Endothelial cell (in vitro differentiated cells): ENCODE data around the gene SBF1. TPM values are rescaled to one million over a fixed set of nuclear protein-coding genes. Genes with fewer than 3 reads are reported as not detected.
"Not testable (repeated sequence)": the region's sequence is repeated elsewhere in the genome, so short reads cannot be mapped to it uniquely, and the experiment has no call there.

Experiments
- DNase-seq: peaks from one replicate; pipeline ENCODE4 v3.0.0; 2021; ENCODE audit warnings: low spot score
- H3K27ac Mint-ChIP-seq: one replicate; pipeline ENCODE4 v1.8.0; 2021; ENCODE audit warnings: mixed read lengths, inconsistent platforms; ENCODE audit not compliant: unreplicated experiment
- H3K27me3 Mint-ChIP-seq: one replicate; pipeline ENCODE4 v1.8.0; 2021; ENCODE audit warnings: mild to moderate bottlenecking, moderate library complexity, mixed read lengths, inconsistent platforms; ENCODE audit not compliant: unreplicated experiment
- H3K36me3 Mint-ChIP-seq: one replicate; pipeline ENCODE4 v1.8.0; 2021; ENCODE audit warnings: mild to moderate bottlenecking, low read depth, mixed read lengths, inconsistent platforms; ENCODE audit not compliant: unreplicated experiment
- H3K4me1 Mint-ChIP-seq: one replicate; pipeline ENCODE4 v1.8.0; 2021; ENCODE audit warnings: mild to moderate bottlenecking, mixed read lengths, inconsistent platforms; ENCODE audit not compliant: unreplicated experiment
- H3K4me3 Mint-ChIP-seq: one replicate; pipeline ENCODE4 v1.8.0; 2021; ENCODE audit warnings: mild to moderate bottlenecking, mixed read lengths, inconsistent platforms; ENCODE audit not compliant: unreplicated experiment
- H3K9me3 Mint-ChIP-seq: one replicate; pipeline ENCODE4 v1.8.0; 2021; ENCODE audit warnings: mixed read lengths, inconsistent platforms; ENCODE audit not compliant: unreplicated experiment
- total RNA-seq: library from RNA; stranded (reverse); fragmentation: NEBNext Ultra II Directional; extraction: Animal tissue kit (Norgen Biotek cat#: 25700); gene quantifications from one replicate; pipeline ENCODE4 v1.2.1, GENCODE V29; 2021; ENCODE audit not compliant: unreplicated experiment
- TF ChIP-seq, protein P1 (sequence below): fragments of 200-600 bp; sonication (generic); IDR thresholded peaks from one replicate; pipeline ENCODE4 v1.5.0; 2021; ENCODE audit warnings: antibody characterized with exemption; ENCODE audit not compliant: unreplicated experiment

SBF1 gene
- total RNA-seq, 1 donor from 2014 or later = 76.7 TPM

DNA sequence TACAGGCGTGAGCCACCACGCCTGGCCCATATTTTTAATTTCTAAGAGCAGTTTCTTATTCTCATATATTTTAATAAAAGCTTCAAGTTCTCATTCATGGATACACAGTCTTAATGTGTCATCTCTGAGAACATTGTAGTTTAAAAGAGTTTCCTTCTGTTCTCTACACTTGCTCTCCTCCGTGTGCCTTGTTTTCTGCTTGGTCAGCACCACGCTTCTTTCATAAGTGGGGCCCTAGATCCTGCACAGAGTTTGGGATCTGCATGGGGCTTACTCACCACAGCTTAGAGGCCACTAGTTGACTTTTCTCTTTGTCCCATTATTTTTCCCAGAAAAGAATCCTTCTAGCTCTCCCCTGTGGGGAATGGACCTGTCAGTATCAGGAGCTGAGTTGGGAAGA, 72.9 kb downstream of the SBF1 start:
- no peak for DNase-seq
- peaks cover 39% of the 10 kb centered on the region for H3K4me1 Mint-ChIP-seq
- peak overlapping the region; percentile 74 for H3K27ac Mint-ChIP-seq
- H3K9me3 Mint-ChIP-seq = no peaks in the 10 kb centered on the region
- no peak overlapping the region for H3K4me3 Mint-ChIP-seq
- peaks cover 27% of the 10 kb centered on the region for H3K36me3 Mint-ChIP-seq
- TF ChIP-seq, protein P1, sequence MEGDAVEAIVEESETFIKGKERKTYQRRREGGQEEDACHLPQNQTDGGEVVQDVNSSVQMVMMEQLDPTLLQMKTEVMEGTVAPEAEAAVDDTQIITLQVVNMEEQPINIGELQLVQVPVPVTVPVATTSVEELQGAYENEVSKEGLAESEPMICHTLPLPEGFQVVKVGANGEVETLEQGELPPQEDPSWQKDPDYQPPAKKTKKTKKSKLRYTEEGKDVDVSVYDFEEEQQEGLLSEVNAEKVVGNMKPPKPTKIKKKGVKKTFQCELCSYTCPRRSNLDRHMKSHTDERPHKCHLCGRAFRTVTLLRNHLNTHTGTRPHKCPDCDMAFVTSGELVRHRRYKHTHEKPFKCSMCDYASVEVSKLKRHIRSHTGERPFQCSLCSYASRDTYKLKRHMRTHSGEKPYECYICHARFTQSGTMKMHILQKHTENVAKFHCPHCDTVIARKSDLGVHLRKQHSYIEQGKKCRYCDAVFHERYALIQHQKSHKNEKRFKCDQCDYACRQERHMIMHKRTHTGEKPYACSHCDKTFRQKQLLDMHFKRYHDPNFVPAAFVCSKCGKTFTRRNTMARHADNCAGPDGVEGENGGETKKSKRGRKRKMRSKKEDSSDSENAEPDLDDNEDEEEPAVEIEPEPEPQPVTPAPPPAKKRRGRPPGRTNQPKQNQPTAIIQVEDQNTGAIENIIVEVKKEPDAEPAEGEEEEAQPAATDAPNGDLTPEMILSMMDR = no peak
- H3K27me3 Mint-ChIP-seq = peaks cover 14% of the 10 kb centered on the region

GRCh38 chr22:50400931-50401330, 73.9 kb downstream of the SBF1 start:
- peak overlapping the region; percentile 89 for H3K27ac Mint-ChIP-seq

DNA sequence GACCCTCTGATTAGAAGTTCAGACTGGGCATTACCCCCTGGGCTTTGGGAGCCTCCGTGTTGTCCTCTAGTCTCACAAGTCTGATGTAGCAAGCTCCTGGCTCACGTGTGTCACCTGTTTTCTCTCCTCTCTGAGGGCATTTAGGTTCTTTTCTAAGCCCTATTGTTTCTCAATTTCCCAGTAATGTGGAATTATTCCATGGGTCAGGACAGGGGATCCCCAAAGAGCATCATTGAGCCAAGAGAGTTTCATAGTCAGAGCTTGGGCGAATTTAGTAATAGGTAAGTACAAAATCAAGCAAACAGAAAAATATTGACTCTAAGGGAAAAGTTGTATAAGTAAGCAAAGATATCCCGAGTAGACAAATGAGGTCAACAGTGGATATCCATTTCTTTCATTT, 74.4 kb downstream of the SBF1 start:
- H3K36me3 Mint-ChIP-seq = peaks cover 13% of the 10 kb centered on the region
- no peak for DNase-seq
- H3K9me3 Mint-ChIP-seq = no peaks in the 10 kb centered on the region
- H3K27ac Mint-ChIP-seq = peak overlapping the region; percentile 89
- H3K27me3 Mint-ChIP-seq = peaks cover 12% of the 10 kb centered on the region
- H3K4me1 Mint-ChIP-seq = peaks cover 45% of the 10 kb centered on the region
- TF ChIP-seq, protein P1 = no peak
- H3K4me3 Mint-ChIP-seq = no peak overlapping the region

More at GRCh38 chr22:50400931-50401330, 73.9 kb downstream of the SBF1 start:
- Mint-ChIP-seq H3K27me3 (peaks cover 12% of the 10 kb centered on the region), H3K4me1 (peaks cover 45% of the 10 kb centered on the region), H3K36me3 (peaks cover 17% of the 10 kb centered on the region), H3K9me3 (no peaks in the 10 kb centered on the region), H3K4me3 (no peak overlapping the region)
- DNase-seq = no peak
- TF ChIP-seq, protein P1 = no peak

DNA sequence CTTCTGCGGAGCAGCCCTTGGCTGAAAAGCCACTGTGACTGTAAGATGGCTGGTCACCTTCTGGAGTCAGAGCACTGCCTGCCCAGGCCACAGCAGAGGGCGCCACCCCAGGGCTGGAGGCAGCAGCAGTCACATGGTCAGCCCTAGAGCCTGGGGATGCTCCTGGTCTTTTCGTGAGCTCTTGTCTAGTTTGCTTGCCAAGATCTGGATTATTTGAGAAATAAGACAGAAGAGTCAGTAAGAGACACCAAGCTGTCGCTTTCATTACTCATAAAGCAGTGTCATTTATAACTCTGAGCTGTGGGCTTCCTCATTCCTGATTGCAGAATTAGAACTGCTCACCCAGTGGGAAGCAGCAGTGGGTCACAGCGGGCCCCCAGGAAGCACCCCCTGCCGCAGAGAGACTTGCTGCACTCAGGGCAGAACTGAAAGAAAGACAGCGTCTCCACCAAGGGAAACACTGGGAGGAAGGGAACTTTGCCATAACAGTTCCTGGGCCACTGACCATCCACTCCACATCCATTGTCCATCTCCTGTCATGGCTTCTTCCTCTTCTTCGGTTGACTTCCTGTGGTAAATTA, 75.0 kb downstream of the SBF1 start:
- DNase-seq = peak; percentile 51
- Mint-ChIP-seq H3K9me3 (no peaks in the 10 kb centered on the region), H3K27me3 (peaks cover 12% of the 10 kb centered on the region), H3K4me1 (peaks cover 49% of the 10 kb centered on the region), H3K27ac (peak overlapping the region; percentile 89), H3K36me3 (peaks cover 15% of the 10 kb centered on the region), H3K4me3 (no peak overlapping the region)
- TF ChIP-seq, protein P1 = no peak

GRCh38 chr22:50398831-50399648, 75.8 kb downstream of the SBF1 start:
- Mint-ChIP-seq H3K36me3 (peaks cover 14% of the 10 kb centered on the region), H3K27me3 (peaks cover 13% of the 10 kb centered on the region), H3K27ac (peak overlapping the region; percentile 89)

GRCh38 chr22:50397371-50398060, 77.3 kb downstream of the SBF1 start:
- Mint-ChIP-seq H3K27ac (peak overlapping the region; percentile 93), H3K27me3 (peaks cover 12% of the 10 kb centered on the region), H3K36me3 (peaks cover 11% of the 10 kb centered on the region), H3K4me1 (peaks cover 45% of the 10 kb centered on the region), H3K4me3 (peak overlapping the region; percentile 63)
- not testable (repeated sequence) for H3K9me3 Mint-ChIP-seq, DNase-seq

More at GRCh38 chr22:50398831-50399648, 75.8 kb downstream of the SBF1 start:
- Mint-ChIP-seq H3K9me3 (no peaks in the 10 kb centered on the region), H3K4me1 (peaks cover 50% of the 10 kb centered on the region), H3K4me3 (no peak overlapping the region)
- TF ChIP-seq, protein P1 = no peak
- no peak for DNase-seq
